Measurements from ENCODE around the gene NOTCH4.
"Not testable (repeated sequence)": the region's sequence is repeated elsewhere in the genome, so short reads cannot be mapped to it uniquely, and the experiment has no call there.

Gene NOTCH4

DNA sequence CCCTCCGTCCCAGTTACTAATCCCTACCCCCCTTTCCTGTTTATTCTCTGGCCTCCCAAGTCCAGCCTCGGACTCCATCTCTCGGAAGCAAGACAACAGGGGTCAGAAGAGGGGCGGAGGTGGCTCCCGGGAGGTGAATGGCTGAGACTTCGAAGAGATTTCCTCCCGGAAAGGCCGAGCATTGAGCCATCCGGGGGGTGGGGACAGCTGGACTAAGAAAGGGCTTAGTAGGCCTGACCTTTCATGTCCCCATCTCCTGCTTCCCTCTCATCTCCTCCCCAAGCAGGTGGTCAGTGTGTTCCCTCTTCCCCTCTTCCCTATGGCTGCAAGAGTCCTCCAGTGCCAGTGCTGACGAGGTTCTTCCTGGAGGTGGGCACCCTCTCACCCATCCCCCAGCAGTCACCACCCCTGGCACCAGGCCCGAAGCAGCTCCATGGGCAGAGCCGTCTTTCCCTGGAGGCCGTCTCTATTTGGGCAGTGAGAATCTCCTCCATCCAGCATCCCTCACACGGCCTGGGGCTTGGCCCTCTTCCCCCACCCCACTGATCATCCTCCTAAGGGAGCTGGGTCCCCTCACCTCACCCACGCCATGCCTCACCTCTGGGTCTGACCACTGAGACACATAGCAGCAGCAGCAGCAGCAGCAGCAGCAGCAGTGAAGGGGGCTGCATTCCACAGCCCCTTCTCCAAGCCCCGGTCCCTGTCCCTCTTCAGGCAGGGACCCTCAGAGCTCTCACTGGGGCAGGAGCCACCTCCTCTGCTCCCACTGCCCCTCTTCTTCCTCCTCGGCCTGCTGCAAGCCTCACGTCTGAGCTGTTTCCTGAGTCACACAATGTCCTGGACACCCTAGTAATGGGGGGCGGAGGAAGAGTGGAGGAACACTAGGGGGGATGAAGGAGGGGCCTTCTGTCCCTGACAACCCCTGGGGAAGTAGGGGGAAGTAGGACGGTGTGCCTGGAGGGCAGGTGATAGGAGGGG, at the start of gene NOTCH4:
Gene NOTCH4 (minus strand): TSS at position 810 of the 978 bp plus-strand sequence. CDS start 139 bp downstream, at position 671.
- in situ Hi-C loops (cut with HindIII; ENCODE audit: low sequenced_read_pairs): no loop called here

DNA sequence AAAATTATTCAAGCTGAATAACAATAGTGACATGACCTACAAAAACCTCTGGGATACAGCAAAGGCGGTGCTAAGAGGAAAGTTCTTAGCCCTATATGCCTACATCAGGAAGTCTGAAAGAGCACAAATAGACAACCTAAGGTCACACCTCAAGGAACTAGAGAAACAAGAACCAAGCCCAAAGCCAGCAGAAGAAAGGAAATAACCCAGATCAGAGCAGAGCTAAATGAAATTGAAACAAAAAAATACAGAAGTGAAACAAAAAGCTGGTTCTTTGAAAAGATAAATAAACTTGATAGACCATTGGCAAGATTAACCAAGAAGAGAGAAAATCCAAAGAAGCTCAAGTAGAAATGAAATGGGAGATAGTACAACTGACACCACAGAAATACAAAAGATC, 47.6 kb upstream of the NOTCH4 start:
- in situ Hi-C loops (cut with HindIII; ENCODE audit: low sequenced_read_pairs): no loop called here

DNA sequence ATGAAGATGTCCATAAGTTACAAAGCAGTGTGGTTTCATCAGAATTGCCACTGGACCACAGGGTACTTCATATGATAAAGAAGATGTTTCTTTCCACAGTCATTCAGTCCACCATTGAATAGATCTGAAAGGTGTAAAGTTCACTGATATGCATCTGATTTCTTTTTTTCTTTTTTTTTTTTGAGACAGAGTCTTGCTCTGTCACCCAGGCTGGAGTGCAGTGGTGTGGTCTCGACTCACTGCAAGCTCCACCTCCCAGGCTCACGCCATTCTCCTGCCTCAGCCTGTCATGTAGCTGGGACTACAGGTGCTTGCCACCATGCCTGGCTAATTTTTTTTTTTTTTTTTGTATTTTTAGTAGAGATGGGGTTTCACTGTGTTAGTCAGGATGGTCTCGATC, 44.6 kb upstream of the NOTCH4 start:
- in situ Hi-C loops (cut with HindIII; ENCODE audit: low sequenced_read_pairs): not testable (repeated sequence)

DNA sequence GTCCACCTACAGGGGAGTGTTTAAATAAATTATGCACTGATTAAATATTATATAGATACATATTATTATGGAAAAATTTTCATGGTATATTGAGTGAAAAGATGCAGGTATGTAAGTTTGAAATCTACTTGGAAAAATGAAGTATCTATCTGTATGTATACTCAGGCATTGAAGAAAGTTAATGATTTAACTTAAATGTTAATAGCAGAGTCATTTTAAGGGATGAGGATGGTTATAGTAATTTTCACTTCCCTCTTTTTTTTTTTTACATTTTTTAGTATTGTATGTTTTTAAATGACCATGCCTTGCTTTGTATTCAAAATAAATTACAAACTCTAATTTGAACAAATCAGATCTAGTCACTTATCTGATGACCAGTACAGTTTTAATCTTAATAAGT, 43.2 kb upstream of the NOTCH4 start:
- in situ Hi-C loops (cut with HindIII; ENCODE audit: low sequenced_read_pairs): no loop called here

DNA sequence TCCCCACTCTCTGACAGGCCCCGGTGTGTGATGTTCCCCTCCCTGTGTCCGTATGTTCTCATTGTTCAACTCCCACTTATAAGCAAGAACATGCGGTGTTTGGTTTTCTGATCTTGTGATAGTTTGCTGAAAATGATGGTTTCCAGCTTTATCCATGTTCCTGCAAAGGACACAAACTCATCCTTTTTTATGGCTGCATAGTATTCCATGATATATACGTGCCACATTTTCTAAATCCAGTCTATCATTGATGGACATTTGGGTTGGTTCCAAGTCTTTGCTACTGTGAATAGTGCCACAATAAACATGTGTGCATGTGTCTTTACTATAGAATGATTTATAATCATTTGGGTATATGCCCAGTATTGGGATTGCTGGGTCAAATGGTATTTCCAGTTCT, 33.4 kb upstream of the NOTCH4 start:
- in situ Hi-C loops (cut with HindIII; ENCODE audit: low sequenced_read_pairs): not testable (repeated sequence)

DNA sequence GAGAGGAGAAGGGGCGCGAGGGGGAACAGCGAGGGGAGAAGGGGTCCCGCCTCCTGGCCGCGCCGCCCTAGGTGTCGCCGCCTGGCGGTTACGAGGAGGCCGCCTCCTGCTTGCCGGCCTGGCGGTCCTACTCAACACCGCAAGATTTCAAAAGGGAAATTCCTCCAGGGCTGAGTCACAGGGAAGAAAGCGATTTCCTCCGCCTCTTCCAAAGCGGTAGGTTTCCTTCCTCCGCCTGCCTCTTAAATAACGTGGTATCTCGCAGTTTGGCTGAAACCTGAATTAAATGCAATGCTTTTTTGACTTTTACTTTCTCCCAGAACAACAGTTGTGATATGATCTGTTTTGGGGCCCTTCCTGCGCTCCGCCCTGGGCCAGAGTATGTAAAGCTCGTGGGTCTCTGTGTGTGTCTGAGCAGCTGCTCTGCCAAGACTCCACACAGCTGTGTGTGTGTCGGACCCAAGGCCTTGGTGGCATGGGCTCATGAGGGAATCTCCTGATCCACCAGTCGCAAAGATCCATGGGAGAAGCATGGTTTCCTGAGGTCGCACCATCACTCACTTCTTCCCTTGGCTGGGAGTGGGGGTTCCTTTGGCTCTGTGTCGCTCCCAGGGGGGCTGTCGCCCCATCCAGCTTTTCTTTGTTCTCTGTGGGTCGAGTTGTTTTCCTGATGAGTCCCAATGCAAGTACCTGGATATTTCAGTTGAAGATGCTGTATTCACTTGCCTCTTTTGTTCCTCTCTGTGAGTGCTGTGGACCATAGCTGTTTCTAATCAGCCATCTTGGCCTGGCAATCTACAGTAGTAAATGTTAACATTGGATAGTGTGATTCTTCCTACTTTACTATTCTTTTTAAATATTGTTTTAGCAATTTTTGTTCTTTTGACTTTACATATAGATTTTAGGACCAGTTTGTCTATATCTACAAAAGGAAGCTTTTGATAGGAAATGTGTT, 31.6 kb upstream of the NOTCH4 start:
- in situ Hi-C loops (cut with HindIII; ENCODE audit: low sequenced_read_pairs): no loop called here

DNA sequence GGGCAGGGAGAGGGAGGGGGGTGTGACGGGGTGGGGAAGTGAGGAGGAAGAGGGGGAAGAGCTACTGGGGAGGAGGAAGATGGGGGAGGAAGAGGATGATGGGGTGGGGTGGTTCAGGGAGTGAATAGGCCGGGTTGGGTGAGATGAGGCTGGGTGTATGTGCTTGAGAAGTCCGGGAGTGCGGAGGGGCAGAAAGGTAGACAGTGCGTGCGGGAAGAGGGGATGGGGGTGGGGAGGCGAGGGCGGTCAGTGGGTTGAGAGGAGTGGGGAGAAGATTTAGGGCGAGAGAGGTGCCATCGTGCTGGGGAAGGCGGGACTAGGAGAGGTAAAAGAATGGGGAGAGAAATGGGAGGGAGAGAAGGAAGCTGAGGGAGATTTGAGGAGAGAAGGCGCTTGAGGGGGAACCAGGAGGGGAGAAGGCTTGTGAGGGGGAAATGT, 30.9 kb upstream of the NOTCH4 start:
- in situ Hi-C loops (cut with HindIII; ENCODE audit: low sequenced_read_pairs): no loop called here

DNA sequence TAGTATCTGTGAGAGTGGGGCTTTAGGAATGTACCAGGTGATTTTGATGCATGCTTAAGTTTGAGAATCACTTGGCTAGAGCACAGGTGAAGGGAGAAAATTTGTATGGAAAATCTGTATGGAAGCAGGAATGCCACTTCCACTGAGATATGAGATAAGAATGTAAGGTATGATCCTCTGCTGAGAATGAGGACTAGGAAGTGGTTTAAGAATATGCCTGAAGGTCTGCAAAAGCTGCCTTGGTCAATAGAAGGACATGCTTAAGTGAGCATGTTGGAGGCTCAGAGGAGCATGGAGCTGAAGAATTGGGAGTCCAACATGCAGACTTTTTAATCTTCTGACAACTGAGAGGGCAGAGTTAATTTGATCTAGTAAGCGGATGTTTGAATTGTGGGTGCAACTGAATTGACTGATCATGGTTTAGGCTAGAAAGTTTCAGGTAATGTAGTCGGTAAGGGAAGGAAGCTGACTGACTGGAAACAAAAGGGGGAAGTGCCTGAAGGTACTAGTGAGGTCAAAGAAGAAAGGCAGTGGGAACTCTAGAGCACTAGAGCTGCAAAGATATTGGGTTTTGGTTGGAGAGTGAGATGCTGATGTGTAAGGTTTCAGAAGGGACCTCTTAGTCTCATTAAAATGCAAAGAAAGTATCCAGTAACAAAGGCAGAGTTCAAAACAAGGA, 28.6 kb upstream of the NOTCH4 start:
- in situ Hi-C loops (cut with HindIII; ENCODE audit: low sequenced_read_pairs): no loop called here

DNA sequence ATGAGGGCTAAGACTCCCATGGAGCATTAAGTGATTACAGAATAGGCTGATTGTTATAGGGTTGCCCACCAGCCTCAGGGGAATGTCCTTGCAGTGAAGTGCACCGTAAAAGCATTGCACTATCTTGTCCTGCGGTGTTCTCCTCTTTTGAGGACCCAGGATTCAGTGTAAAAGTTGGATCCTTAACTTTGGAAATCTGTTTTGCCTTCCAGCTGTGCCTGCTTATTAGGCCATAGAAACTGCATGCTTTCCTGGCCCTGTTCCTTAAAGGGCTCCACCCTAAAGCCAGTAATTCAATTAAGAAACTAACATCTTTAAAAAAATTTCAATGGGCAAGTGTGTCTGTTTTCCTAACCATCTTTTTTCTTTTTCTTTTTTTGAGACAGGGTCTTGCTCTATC, 25.4 kb upstream of the NOTCH4 start:
- in situ Hi-C loops (cut with HindIII; ENCODE audit: low sequenced_read_pairs): no loop called here

DNA sequence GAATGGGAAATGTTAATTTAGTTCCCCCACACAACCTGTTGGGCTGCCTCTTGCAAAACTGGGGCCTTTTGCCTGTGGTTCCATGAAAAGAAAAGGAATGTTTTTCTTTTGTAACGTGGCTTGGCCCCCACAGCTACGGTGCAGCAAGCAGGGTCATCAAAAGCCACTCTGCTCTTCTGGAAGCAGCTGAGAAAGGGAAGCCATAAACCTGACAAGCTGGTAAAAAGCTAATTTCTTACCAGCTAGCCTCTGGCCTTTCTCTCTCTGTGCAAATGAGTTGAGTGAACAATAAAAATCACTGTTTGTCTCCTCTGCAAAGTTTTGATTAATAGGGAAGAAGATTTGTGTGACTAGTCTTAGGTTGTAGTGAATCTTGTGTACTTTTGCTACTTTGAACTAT, 23.5 kb upstream of the NOTCH4 start:
- in situ Hi-C loops (cut with HindIII; ENCODE audit: low sequenced_read_pairs): no loop called here

DNA sequence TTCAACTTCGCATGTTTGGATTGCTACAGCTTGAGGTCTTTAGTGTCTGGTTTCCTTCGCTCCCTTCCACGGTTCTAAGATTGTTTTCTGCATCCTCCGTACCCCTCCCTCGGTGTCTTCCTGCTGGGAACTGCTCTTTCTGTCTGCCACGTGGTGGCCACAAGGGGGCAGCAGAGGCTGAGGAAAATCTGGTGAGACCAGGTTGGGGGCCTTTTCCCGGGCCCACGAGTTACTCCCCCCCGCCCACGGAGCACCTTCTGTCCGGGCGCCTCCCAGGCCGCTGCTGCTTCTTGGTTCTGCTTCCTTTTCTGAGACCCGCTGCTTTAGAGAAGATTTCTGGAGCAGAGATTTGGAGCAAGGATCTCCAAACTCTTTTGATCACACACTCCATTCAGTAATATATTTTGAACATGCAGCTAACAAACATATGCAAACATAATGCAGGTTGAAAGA, 21.1 kb upstream of the NOTCH4 start:
- in situ Hi-C loops (cut with HindIII; ENCODE audit: low sequenced_read_pairs): no loop called here

DNA sequence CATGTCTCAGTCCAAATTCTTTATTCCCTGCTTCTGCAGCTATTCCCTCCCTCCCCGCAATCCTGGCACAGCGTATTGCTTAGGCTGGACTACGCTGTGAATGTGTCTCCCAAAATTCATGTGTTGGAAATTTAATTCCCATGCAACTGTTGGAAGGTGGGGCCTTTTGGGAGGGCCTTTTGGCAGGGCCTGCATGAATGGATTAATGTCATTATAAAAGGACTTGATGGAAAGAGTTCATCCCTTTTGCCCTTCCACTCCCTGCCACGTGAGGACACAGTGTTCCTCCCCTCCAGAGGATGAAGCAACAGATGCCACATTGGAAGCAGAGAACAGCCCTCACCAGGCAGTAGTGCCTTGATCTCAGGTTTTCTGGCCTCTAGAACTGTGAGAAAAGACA, 20.4 kb upstream of the NOTCH4 start:
- in situ Hi-C loops (cut with HindIII; ENCODE audit: low sequenced_read_pairs): no loop called here

DNA sequence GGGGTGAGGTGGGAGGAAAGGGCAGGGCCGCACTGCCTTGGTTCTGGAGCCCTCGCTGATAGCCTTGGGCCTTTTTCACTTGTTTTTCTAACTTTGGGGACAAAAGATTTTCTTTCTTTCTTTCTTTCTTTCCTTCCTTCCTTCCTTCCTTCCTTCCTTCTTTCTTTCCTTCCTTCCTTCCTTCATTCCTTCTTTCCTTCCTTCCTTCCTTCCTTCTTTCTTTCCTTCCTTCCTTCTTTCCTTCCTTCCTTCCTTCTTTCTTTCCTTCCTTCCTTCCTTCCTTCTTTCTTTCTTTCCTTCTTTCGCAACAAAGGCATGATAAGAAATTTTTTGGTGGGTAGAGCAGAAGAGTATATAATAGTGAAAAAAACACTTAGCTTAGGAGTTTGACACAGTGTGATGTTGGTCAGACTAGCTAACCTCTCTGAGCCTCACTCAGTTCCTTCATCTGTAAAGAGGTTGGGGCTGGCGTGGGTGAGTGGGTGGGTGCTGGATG, 18.5 kb upstream of the NOTCH4 start:
- in situ Hi-C loops (cut with HindIII; ENCODE audit: low sequenced_read_pairs): not testable (repeated sequence)

DNA sequence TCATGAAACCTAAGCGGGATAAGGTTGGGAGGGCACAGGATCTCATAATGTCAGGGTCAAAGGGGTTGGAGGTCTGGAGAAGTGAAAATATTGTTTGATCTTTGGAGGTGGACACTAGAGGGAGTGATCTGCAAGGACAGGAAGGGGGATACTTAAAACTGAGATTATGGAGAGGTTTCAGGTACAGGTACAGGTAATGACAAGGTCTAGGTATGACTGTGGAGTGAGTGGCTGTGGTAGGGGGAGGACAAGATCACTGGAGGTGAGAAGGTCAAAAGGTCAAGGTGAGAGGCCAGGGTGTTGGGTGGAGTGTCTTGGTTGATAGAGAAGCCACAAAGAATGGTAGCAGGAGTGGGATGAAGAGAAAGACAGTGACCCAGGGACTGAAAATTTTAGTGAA, 16.8 kb upstream of the NOTCH4 start:
- in situ Hi-C loops (cut with HindIII; ENCODE audit: low sequenced_read_pairs): no loop called here

DNA sequence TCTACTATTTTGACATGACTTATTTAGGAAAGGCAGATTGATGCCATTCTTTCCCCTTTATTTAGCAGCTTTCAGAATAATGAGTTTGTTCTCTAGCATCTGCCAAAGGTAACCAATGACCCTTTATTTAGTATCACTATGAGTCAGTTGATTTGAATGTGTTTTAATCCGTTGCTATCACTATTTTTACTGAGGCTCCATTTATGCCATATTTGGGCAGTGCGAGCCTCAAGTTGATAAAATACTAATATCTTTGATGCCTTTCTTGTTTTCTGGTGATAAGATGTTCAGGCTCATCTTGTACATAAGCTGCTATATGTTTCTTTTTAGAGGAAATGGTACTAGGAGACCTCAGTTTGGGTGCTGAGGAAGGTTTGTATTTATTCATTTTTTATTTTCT, 15.6 kb upstream of the NOTCH4 start:
- in situ Hi-C loops (cut with HindIII; ENCODE audit: low sequenced_read_pairs): no loop called here

DNA sequence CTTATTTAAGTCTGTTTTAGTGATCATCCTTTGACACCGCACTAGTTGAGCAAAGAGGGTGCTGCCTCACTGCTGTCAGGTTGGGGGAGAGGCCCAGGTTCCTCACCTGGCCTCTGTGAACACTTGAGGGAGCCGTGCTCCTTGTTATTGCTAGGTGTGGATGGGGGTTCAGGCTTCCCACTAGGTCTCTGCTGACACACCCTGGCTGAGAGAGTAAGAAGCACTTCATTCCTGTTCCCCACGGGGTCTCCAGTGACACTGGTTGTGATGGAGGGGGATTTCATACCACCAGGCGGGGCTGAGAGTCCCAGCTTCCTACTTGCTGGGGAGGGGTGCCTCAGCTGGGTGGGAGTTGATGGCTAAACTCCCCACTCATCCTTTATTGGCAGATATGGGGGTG, 11.1 kb upstream of the NOTCH4 start:
- in situ Hi-C loops (cut with HindIII; ENCODE audit: low sequenced_read_pairs): no loop called here

DNA sequence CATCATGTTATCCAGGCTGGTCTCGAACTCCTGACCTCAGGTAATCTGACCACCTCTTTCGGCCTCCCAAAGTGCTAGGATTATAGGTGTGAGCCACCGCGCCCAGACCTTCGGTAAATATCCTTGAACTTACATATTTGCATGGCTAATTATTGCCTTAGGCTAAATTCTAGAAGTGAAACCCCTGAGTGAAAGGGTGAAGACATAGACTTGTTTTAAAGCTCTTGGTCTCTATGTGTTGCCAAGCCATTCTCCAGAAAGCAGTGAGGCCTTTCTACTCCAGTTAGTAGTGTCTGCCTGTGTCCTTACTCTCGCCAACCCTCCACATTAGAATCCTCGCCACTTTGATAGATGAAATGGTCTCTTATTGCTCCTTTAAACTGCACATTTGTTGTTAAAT, 2.6 kb upstream of the NOTCH4 start:
- in situ Hi-C loops (cut with HindIII; ENCODE audit: low sequenced_read_pairs): no loop called here

DNA sequence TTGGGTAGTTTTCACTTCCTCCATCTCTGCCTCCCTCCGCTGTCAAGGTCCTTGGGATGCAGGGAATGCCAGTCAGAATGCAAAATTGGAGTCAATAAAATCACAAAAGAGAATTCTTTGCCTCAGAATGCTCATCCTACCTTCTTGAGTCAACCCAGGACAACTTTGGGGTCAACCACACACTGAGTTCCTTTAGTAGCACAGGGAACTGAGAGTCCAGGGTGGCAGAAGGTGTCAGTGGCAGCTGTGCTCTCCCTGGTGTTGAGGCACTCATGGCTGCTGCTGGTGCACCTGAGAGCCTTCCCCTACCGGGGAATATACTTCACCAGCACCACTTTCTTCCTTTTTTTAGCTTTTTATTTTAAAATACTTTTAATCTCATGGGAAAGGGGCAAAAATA, 829 bp upstream of the NOTCH4 start:
- in situ Hi-C loops (cut with HindIII; ENCODE audit: low sequenced_read_pairs): no loop called here

DNA sequence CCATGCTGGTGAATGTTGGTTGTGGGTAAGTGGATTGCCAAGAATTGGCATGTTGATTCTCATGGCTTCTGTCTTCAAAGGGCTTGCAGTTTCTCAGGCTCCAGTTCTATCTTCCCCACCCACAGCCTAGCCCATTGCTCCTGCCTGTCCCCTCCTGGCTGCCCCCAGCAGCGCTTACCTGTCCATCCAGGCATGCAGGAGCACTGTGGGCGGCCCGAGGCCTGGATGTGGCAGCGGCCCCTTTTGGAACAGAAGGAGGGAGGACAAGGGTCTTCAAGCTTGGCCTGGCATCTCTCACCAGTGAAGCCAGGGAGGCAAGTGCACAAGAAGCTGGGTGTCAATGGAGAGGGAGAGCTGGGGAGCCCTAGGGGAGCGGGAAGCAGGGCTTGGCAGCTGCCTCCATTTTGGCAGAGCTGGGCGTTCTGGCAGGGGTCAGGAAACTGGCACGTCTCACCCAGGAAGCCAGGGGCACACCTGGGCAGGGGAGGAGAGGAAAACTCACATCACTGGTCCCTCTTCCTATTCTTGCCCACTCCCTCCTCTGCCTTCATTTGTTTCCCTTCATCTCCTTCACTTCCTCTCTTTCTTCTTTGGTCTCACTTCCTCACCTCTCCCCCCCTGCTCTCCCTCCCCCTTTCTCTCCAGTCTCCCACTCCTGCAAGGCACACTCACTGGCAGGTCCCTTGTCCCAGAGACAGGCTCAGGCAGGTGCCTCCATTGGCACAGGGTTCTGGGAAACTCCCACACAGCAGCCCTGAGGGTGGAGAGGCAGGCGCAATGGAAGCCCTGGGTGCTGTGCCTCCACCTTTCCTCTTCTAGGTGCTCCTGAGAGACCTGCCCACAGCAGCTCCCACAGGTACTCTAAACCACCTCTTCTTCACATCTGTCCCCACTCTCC, 1.3 kb downstream of the NOTCH4 start:
- in situ Hi-C loops (cut with HindIII; ENCODE audit: low sequenced_read_pairs): no loop called here

DNA sequence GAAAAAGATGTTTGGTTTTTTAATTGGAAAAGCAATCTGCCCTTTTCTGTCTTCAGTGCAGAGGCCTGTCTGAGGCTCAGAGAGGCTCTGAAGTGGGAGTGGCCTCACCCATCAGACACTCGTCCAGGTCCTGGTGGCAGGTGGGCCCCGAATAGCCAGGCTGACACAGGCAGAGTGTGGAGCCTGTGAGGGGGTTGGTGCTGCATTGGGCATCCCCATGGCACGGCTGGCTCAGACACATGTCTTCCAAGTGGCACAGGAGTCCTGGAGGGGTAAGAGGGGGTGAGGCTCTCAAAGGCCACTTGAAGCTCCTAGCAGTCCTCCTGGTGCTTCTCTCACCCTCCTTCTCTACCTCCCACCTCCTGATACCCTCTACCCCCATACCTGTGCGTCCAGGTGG, 3.8 kb downstream of the NOTCH4 start:
- in situ Hi-C loops (cut with HindIII; ENCODE audit: low sequenced_read_pairs): no loop called here
